ENCODE measurements around the gene CHST9. TPM values are rescaled to one million over a fixed set of nuclear protein-coding genes. Genes with fewer than 3 reads are reported as not detected.
A peak's percentile ranks its signal among the peaks of the same experiment; 100 is the strongest.

The CHST9 gene
- total RNA-seq, 1 experiment from 2014 or later, result 3.5 TPM

- Histone ChIP-seq H3K14ac (ENCODE audit: insufficient read depth, low read length) (no peak overlapping the region; the same call in 1 of the 2 replicates), H2AFZ (ENCODE audit: low read length) (no peak overlapping the region), H3K27ac (ENCODE audit: insufficient read length, low read depth, low read length) (no peak overlapping the region), H3K23me2 (ENCODE audit: insufficient read length, low read depth, low read length, poor library complexity, severe bottlenecking) (peaks cover 9% of the 10 kb centered on the region), H3K9ac (ENCODE audit: extremely low read depth, insufficient read length, low read length) (no peak overlapping the region), H3K56ac (ENCODE audit: insufficient read length, low read depth, low read length) (no peak overlapping the region), H3K18ac (ENCODE audit: insufficient read length, low read depth, low read length) (no peak overlapping the region), H2BK15ac (ENCODE audit: low read depth, low read length) (no peak overlapping the region), H4K91ac (ENCODE audit: insufficient read length, low read depth, low read length) (no peak overlapping the region), H4K8ac (replicated peaks; ENCODE audit: insufficient read length, low read depth, low read length) (no peak overlapping the region), H3K27me3 (ENCODE audit: insufficient read depth, low read length) (no peaks in the 10 kb centered on the region; the same call in 1 of the 2 replicates), H3K4ac (ENCODE audit: low read depth, low read length) (no peak overlapping the region), H2BK20ac (ENCODE audit: low read depth, low read length, poor library complexity, severe bottlenecking) (no peak overlapping the region), H3K79me1 (ENCODE audit: insufficient read depth, low read depth, low read length, poor library complexity, severe bottlenecking) (no peaks in the 10 kb centered on the region), H3T11ph (ENCODE audit: low read length) (no peak overlapping the region), H2BK12ac (ENCODE audit: insufficient read length, low read depth, low read length) (no peak overlapping the region), H2BK120ac (ENCODE audit: low read depth, low read length, poor library complexity, severe bottlenecking) (no peak overlapping the region), H3K4me1 (ENCODE audit: insufficient read depth, low read length) (peaks cover 4% of the 10 kb centered on the region; the same call in 1 of the 2 replicates), H2BK5ac (ENCODE audit: insufficient read length, low read length) (no peak overlapping the region), H3K23ac (ENCODE audit: insufficient read length, low read depth, low read length) (no peak overlapping the region), H3K79me2 (ENCODE audit: insufficient read depth, low read length) (no peaks in the 10 kb centered on the region), H3K9me3 (ENCODE audit: control insufficient read depth, low read depth, low read length) (no peaks in the 10 kb centered on the region), H3K4me2 (ENCODE audit: insufficient read depth, insufficient read length, low read length) (peak overlapping the region; percentile 75), H4K20me1 (ENCODE audit: control insufficient read depth, insufficient read depth, insufficient read length) (no peaks in the 10 kb centered on the region), H4K5ac (ENCODE audit: insufficient read length, low read depth, low read length) (no peak overlapping the region), H2AK5ac (ENCODE audit: insufficient read length, low read length) (no peak overlapping the region)
- H3K27me3 Mint-ChIP-seq (ENCODE audit: low read depth), result peaks cover 26% of the 10 kb centered on the region
- no peak for TF ChIP-seq CTCF (conservative IDR thresholded peaks at IDR 0.05)
- WGBS (ENCODE audit: extremely low coverage, insufficient read length, low lambda C conversion rate), result no CpG with 5 or more reads among the region's 9 CpGs
- no peaks in the 10 kb centered on the region for H3K36me3 Mint-ChIP-seq (ENCODE audit: insufficient read depth in 1 of 3, low read depth in 3 of 3)
- H3K4me1 Mint-ChIP-seq, result peaks cover 22 to 28% of the 10 kb centered on the region in 2 experiments
- no peaks in the 10 kb centered on the region for H3K9me3 Mint-ChIP-seq
- no peak overlapping the region for H3K27ac Mint-ChIP-seq
- DNase-seq, result no peak
- H3K4me3 Mint-ChIP-seq, result peak overlapping the region; percentile 71 to 73; a peak in 3 of 5 replicates
Observed at GRCh38 chr18:26863921-26864497, 321.1 kb downstream of the CHST9 start.

Data from H9 (cell line).